GM12865 (cell line): Measurements from ENCODE around the gene DUOX2.

Experiments used
- DNase-seq: peaks from one replicate; pipeline ENCODE4 v3.0.0; 2010; ENCODE audit warnings: low read depth
- H3K4me3 ChIP-seq: 2 replicates; pipeline ENCODE4 v1.5.1; 2011; ENCODE audit warnings: mild to moderate bottlenecking, low read depth, low read length, control low read depth
- CTCF ChIP-seq: IDR thresholded peaks from 2 replicates; pipeline ENCODE4 v1.5.1; 2011; ENCODE audit warnings: low read length, control low read depth, low read depth, inconsistent platforms; ENCODE audit not compliant: insufficient read depth; ENCODE audit errors: missing control alignments

The DUOX2 gene

GRCh38 chr15:45115312-45115820, 1.4 kb upstream of the DUOX2 start:
- DNase-seq: no peak
- no peak overlapping the region for H3K4me3 ChIP-seq
- TF ChIP-seq CTCF: no peak

GRCh38 chr15:45114751-45115085, 746 bp upstream of the DUOX2 start:
- no peak overlapping the region for H3K4me3 ChIP-seq
- no peak for TF ChIP-seq CTCF
- DNase-seq: no peak

- no peak overlapping the region for H3K4me3 ChIP-seq
- no peak for TF ChIP-seq CTCF
- no peak for DNase-seq
These were observed 487 bp downstream of the DUOX2 start for GRCh38 chr15:45113380-45113990.

GRCh38 chr15:45112591-45113379, 1.2 kb downstream of the DUOX2 start:
- no peak overlapping the region for H3K4me3 ChIP-seq
- TF ChIP-seq CTCF: no peak
- DNase-seq: no peak

GRCh38 chr15:45112143-45112590, 1.8 kb downstream of the DUOX2 start:
- no peak for DNase-seq
- H3K4me3 ChIP-seq: no peak overlapping the region
- no peak for TF ChIP-seq CTCF

- no peak for TF ChIP-seq CTCF
- no peak overlapping the region for H3K4me3 ChIP-seq
- no peak for DNase-seq
These were observed 2.4 kb downstream of the DUOX2 start for GRCh38 chr15:45111390-45112142.
